ENCODE measurements around the gene MARCHF3.

Gene MARCHF3

GRCh38 chr5:126881821-126882600 is 148.3 kb downstream of the MARCHF3 start:
- TF ChIP-seq CTCF (conservative IDR thresholded peaks at IDR 0.05; ENCODE audit: low read depth, low read length): no peak
- no peak overlapping the region for H3K4me3 ChIP-seq (ENCODE audit: low read length)
- no peak for DNase-seq (ENCODE audit: low read depth)

GRCh38 chr5:126878634-126879033 is 151.7 kb downstream of the MARCHF3 start:
- DNase-seq (ENCODE audit: low read depth): no peak
- no peak for TF ChIP-seq CTCF (conservative IDR thresholded peaks at IDR 0.05; ENCODE audit: low read depth, low read length)
- no peak overlapping the region for H3K4me3 ChIP-seq (ENCODE audit: low read length)

GRCh38 chr5:126878085-126878484 is 152.3 kb downstream of the MARCHF3 start:
- no peak for TF ChIP-seq CTCF (conservative IDR thresholded peaks at IDR 0.05; ENCODE audit: low read depth, low read length)
- no peak overlapping the region for H3K4me3 ChIP-seq (ENCODE audit: low read length)
- DNase-seq (ENCODE audit: low read depth): no peak

- TF ChIP-seq CTCF (conservative IDR thresholded peaks at IDR 0.05; ENCODE audit: low read depth, low read length): no peak
- no peak for DNase-seq (ENCODE audit: low read depth)
- no peak overlapping the region for H3K4me3 ChIP-seq (ENCODE audit: low read length)
Measured at GRCh38 chr5:126877602-126878001, 152.8 kb downstream of the MARCHF3 start.

- DNase-seq (ENCODE audit: low read depth): no peak
- TF ChIP-seq CTCF (conservative IDR thresholded peaks at IDR 0.05; ENCODE audit: low read depth, low read length): no peak
- no peak overlapping the region for H3K4me3 ChIP-seq (ENCODE audit: low read length)
Measured at GRCh38 chr5:126875303-126875785, 155.0 kb downstream of the MARCHF3 start.

GRCh38 chr5:126872561-126873354 is 157.6 kb downstream of the MARCHF3 start:
- TF ChIP-seq CTCF (conservative IDR thresholded peaks at IDR 0.05; ENCODE audit: low read depth, low read length): no peak
- DNase-seq (ENCODE audit: low read depth): no peak
- H3K4me3 ChIP-seq (ENCODE audit: low read length): no peak overlapping the region
